C4-2B (cell line): ENCODE results near the gene MTFP1.
A peak's percentile ranks its signal among the peaks of the same experiment; 100 is the strongest.

Experiments
- H3K27ac ChIP-seq: fragments of 450-650 bp; 2 replicates; pipeline ENCODE4 v1.5.1; 2017
- CTCF ChIP-seq: fragments of 450-650 bp; conservative IDR thresholded peaks from 2 replicates; pipeline ENCODE4 v1.5.1; 2017; ENCODE audit warnings: mild to moderate bottlenecking
- ZFX ChIP-seq: fragments of 450-650 bp; IDR thresholded peaks from 2 replicates; pipeline ENCODE4 v1.6.1; 2017

MTFP1 gene

GRCh38 chr22:30416403-30416802, 9.2 kb upstream of the MTFP1 start:
- H3K27ac ChIP-seq = peak overlapping the region; percentile 81
- TF ChIP-seq ZFX (no peak), CTCF (no peak)

- no peak for TF ChIP-seq ZFX
- no peak for TF ChIP-seq CTCF
- peak overlapping the region; percentile 81 for H3K27ac ChIP-seq
These were observed 8.7 kb upstream of the MTFP1 start for GRCh38 chr22:30416837-30417236.

GRCh38 chr22:30420347-30421125, 5.0 kb upstream of the MTFP1 start:
- TF ChIP-seq CTCF = no peak
- TF ChIP-seq ZFX = no peak
- peak overlapping the region; percentile 56 for H3K27ac ChIP-seq

GRCh38 chr22:30421695-30422480, 3.7 kb upstream of the MTFP1 start:
- peak overlapping the region; percentile 97 for H3K27ac ChIP-seq
- TF ChIP-seq ZFX (no peak), CTCF (no peak)

- TF ChIP-seq ZFX (no peak), CTCF (no peak)
- H3K27ac ChIP-seq = peak overlapping the region; percentile 97
These were observed 2.9 kb upstream of the MTFP1 start for GRCh38 chr22:30422481-30423300.

GRCh38 chr22:30423301-30423958, 2.1 kb upstream of the MTFP1 start:
- TF ChIP-seq ZFX (peak; percentile 90), CTCF (no peak)
- peak overlapping the region; percentile 97 for H3K27ac ChIP-seq
